ENCODE results near the gene C17orf114.
"Not testable (repeated sequence)": the region's sequence is repeated elsewhere in the genome, so short reads cannot be mapped to it uniquely, and the experiment has no call there.

Gene C17orf114

GRCh38 chr17:4802228-4802627 is at the start of gene C17orf114:
Gene C17orf114 (minus strand): TSS chr17:4802328.
- no peak for DNase-seq

GRCh38 chr17:4851084-4851483 is 49.0 kb upstream of the C17orf114 start:
- no peak for DNase-seq

GRCh38 chr17:4850246-4850645 is 48.1 kb upstream of the C17orf114 start:
- no peak for DNase-seq

- DNase-seq: no peak
These were observed 46.9 kb upstream of the C17orf114 start for GRCh38 chr17:4849011-4849536.

- DNase-seq: no peak
These were observed 44.7 kb upstream of the C17orf114 start for GRCh38 chr17:4846635-4847390.

- DNase-seq: peak in 2 of 56 donors; percentile 11 to 37
These were observed 43.0 kb upstream of the C17orf114 start for GRCh38 chr17:4845118-4845517.

GRCh38 chr17:4843321-4844000 is 41.3 kb upstream of the C17orf114 start:
- no peak for DNase-seq

GRCh38 chr17:4842376-4842775 is 40.2 kb upstream of the C17orf114 start:
- DNase-seq: no peak

GRCh38 chr17:4840893-4841242 is 38.7 kb upstream of the C17orf114 start:
- DNase-seq: no peak

GRCh38 chr17:4839965-4840892 is 38.1 kb upstream of the C17orf114 start:
- no peak for DNase-seq

- DNase-seq: no peak
These were observed 37.1 kb upstream of the C17orf114 start for GRCh38 chr17:4839221-4839620.

- DNase-seq: no peak
These were observed 36.2 kb upstream of the C17orf114 start for GRCh38 chr17:4838309-4838785.

GRCh38 chr17:4837471-4838308 is 35.6 kb upstream of the C17orf114 start:
- peak in 23 of 56 donors; percentile 11 to 62 (median 36) for DNase-seq

GRCh38 chr17:4836221-4836620 is 34.1 kb upstream of the C17orf114 start:
- DNase-seq: no peak

- no peak for DNase-seq
These were observed 32.5 kb upstream of the C17orf114 start for GRCh38 chr17:4834681-4835020.

- DNase-seq: peak in 10 of 56 donors; percentile 13 to 48 (median 28)
These were observed 32.0 kb upstream of the C17orf114 start for GRCh38 chr17:4833941-4834680.

- peak in 55 of 56 donors; percentile 22 to 91 (median 78) for DNase-seq
These were observed 31.2 kb upstream of the C17orf114 start, which contains the start of gene MINK1 for GRCh38 chr17:4833178-4833940. Gene MINK1 (plus strand): TSS chr17:4833340. CDS start chr17:4833584, 244 bp downstream.

GRCh38 chr17:4832829-4833177 is 30.7 kb upstream of the C17orf114 start:
- not testable (repeated sequence) for DNase-seq

GRCh38 chr17:4827399-4827798 is 25.3 kb upstream of the C17orf114 start:
- DNase-seq: no peak

All from amygdala (tissue), 56 donors.